ENCODE data around the gene CORO6.

Gene CORO6

GRCh38 chr17:29591146-29591736 lies 31.5 kb downstream of the CORO6 start:
- TF ChIP-seq FOXP2 (optimal IDR thresholded peaks at IDR 0.05; ENCODE audit: borderline replicate concordance, extremely low read depth, extremely low read length, insufficient read depth) (no peak), TAF1 (IDR thresholded peaks at IDR 0.05; ENCODE audit: borderline replicate concordance, insufficient read depth, low read length) (no peak), POLR2AphosphoS5 (IDR thresholded peaks at IDR 0.05; ENCODE audit: low read depth, low read length) (no peak), SIN3A (IDR thresholded peaks at IDR 0.05; ENCODE audit: borderline replicate concordance, insufficient read depth, low read length) (no peak), REST (IDR thresholded peaks at IDR 0.05; ENCODE audit: insufficient read depth in 1 of 2, low read depth in 2 of 2, low read length in 2 of 2) (no peak)

- TF ChIP-seq SIN3A (IDR thresholded peaks at IDR 0.05; ENCODE audit: borderline replicate concordance, insufficient read depth, low read length) (no peak), POLR2AphosphoS5 (IDR thresholded peaks at IDR 0.05; ENCODE audit: low read depth, low read length) (no peak), TAF1 (IDR thresholded peaks at IDR 0.05; ENCODE audit: borderline replicate concordance, insufficient read depth, low read length) (no peak), REST (IDR thresholded peaks at IDR 0.05; ENCODE audit: insufficient read depth in 1 of 2, low read depth in 2 of 2, low read length in 2 of 2) (no peak), FOXP2 (optimal IDR thresholded peaks at IDR 0.05; ENCODE audit: borderline replicate concordance, extremely low read depth, extremely low read length, insufficient read depth) (no peak)
Observed at GRCh38 chr17:29590411-29591145, 32.1 kb downstream of the CORO6 start.

- TF ChIP-seq FOXP2 (optimal IDR thresholded peaks at IDR 0.05; ENCODE audit: borderline replicate concordance, extremely low read depth, extremely low read length, insufficient read depth) (no peak), POLR2AphosphoS5 (IDR thresholded peaks at IDR 0.05; ENCODE audit: low read depth, low read length) (no peak), REST (IDR thresholded peaks at IDR 0.05; ENCODE audit: insufficient read depth in 1 of 2, low read depth in 2 of 2, low read length in 2 of 2) (peak in 1 of 2 experiments; percentile 53; a peak in 2 of 4 replicates), SIN3A (IDR thresholded peaks at IDR 0.05; ENCODE audit: borderline replicate concordance, insufficient read depth, low read length) (no peak), TAF1 (IDR thresholded peaks at IDR 0.05; ENCODE audit: borderline replicate concordance, insufficient read depth, low read length) (0 out of 2 replicates have a peak, but pooled peaks have one; percentile 5)
Observed at GRCh38 chr17:29589524-29590410, 32.9 kb downstream of the CORO6 start, which contains the start of gene GIT1. Gene GIT1 (minus strand): TSS chr17:29589648. CDS start chr17:29589378, 270 bp downstream.

- 0 out of 2 replicates have a peak, but pooled peaks have one; percentile 2 for TF ChIP-seq TAF1 (IDR thresholded peaks at IDR 0.05; ENCODE audit: borderline replicate concordance, insufficient read depth, low read length)
- TF ChIP-seq POLR2AphosphoS5 (IDR thresholded peaks at IDR 0.05; ENCODE audit: low read depth, low read length), result no peak
Observed at GRCh38 chr17:29588562-29589411, 33.9 kb downstream of the CORO6 start.
